GM18498 (cell line): Measurements from ENCODE around the gene PCTP.

Experiments used
- ATAC-seq: cut with Tn5 transposase; IDR thresholded peaks from one replicate; pipeline ENCODE4 v1.9.1; 2021; ENCODE audit warnings: mild to moderate bottlenecking, moderate library complexity; ENCODE audit not compliant: unreplicated experiment

PCTP gene

DNA sequence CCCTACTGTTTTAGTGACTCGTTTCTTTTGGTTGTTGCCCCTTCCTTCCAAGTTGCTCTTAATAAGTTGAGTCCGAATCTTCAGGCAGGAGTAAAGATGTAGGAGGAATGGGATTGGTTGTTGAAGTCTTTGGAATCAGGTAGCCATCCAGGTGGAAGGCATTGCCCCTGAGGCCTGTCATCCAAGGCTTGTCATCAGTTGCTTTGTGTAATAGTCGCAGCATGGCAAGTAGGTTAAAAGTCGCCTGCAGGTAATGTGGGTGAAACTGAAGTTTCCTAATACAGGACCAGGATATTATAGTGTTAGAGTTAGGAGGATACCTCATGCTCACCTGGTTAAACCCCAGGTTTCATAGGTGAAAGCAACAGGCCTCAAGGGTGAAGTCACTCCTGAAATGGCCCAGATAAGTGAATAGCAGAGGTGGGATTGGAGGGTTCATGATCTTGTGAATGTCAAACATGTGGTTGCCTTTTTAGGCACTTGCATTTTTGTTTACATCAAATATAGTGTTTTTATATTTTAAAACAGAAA lies 934 bp downstream of the PCTP start:
- no peak for ATAC-seq

DNA sequence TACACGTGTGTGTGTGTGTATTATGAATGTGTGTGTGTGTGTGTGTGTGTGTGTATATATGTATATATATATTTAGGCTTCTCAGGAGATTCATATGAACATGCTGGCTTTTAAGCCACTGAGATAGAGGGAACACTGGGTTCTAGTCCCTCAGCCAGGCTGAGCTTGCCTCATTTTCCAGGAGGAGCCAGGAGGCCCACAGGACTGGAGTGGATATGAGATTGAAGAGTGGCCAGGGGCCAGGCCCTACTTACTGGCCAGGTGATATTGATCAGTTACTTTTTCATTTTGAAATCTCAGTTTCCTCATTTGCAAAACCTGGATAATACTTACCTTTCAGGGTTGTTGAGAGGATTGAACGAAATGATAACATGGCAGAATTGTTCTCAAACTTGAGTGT lies 5.8 kb downstream of the PCTP start:
- no peak for ATAC-seq

DNA sequence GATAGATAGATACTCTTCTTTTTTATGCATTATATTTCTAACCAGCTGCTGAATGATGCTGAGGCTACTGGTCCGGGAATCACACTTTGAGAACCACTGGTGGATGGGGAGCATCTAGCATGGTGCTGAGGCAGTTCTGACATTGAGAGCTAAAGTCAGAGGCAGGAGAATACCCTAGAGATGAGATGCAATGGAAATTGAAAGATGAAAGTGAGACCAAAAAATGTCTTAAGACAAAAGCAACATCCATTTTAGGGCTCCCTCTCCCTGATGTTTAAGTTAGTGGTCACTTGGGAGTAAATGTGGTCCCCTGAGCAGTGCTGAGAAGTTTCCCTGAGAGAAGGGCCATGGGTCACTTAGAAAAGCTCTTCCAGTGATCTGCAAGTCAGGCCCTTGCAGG lies 6.8 kb downstream of the PCTP start:
- ATAC-seq: peak; percentile 73

DNA sequence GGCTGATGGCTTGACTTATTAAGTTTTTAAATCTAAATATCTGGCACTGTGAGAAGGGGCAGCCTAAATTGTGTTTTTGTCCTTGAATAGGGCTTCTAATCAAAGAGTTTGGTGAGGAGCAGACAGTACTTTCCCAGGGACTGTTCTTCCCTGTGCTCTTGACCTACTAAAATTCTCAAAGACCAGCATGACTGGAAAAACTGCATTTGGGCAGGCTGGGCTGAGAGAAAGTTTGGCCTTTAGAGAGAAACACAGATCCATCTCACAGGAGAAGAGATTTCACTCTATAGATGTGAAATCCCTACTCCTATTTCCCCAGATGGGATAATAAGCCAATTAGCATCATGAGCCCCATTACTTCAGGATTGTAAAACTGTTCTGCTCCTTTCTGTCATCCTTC lies 7.3 kb downstream of the PCTP start:
- no peak for ATAC-seq

DNA sequence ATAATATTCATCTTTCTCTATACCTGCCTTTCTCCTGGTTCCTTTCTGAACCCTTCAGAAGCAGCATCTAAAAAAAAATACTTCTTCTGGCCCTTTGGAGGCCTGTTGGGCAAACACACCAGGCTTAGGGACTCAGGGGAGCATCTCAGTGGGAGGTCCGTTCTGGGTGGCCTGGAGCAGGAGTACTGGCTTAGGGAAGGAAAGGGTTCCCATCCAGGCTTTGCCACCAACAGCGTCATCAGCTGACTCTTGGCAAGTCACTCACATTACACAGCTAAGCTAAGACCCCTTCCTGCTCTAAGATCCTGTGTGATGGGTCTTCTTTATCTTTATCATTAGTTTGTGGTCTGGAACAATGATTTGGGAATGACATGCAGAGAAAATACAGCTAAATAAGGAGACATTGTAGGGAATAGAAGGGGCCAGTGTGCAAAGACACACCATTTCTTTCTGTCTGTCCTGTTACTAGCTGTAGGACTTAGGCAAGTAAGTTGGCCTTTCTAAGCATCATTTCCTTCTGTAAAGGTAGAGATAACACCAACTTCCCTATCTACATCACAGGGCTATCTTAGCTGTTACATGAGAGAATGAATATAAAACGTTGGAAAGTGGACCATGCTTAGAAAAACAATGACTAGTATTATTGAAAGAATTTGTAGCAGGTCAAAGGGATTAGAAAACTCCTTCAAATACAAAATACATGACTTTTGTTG lies 9.9 kb downstream of the PCTP start:
- ATAC-seq: no peak

DNA sequence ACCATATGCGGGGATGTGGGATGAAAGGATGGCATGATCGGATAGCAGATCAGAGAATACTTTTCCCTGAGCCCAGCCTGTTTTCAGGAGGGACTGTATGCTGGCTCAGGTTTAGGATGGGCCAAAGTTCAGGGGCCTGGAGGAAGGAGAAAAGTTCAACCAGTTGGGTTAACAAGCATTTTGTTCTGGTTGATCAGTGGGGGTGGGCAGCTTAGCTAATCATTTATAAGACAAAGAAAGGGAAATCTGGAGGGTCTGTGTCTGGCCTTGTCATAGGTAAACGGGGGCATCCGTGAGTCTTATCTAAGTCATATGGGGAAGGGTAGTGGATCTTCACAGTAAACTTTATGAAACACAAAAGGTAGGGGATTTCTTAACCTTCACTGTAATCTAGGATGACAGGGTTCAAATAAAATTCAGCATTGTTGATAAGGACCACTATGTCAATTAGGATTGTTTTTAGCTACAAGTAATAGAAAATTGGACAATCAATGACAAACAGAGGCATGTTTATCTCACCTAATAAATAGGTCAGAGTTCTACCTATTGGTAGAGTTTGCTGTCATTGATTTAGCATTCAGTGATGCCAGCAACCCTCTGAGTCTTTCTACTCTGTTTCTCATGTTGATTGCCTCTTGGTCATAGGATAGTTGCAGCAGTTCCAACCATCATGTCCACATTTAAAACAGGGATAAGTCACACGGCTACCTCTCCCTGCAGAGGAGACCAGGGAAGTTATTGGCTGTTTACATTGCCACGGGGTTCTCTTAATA lies 11.4 kb downstream of the PCTP start:
- ATAC-seq: no peak

DNA sequence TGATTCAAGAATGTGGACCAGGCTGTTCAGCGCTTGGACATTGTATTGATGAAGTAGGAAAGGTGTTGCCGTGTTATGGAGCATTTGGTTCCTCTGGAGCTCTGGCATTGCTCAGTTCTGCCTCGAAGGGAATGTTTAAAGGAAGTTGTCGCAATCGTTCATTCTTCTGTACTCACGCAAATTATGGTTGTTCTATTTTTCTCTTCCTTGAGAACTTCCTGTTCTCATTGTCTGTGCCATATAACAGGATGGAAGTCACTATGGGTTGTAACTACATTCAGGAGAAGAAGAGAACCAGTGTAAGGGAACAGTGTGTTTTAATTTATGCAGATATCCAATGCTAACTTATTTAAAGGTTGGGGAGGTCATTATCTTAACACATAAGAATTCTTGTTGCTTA lies 13.0 kb downstream of the PCTP start:
- ATAC-seq: no peak

DNA sequence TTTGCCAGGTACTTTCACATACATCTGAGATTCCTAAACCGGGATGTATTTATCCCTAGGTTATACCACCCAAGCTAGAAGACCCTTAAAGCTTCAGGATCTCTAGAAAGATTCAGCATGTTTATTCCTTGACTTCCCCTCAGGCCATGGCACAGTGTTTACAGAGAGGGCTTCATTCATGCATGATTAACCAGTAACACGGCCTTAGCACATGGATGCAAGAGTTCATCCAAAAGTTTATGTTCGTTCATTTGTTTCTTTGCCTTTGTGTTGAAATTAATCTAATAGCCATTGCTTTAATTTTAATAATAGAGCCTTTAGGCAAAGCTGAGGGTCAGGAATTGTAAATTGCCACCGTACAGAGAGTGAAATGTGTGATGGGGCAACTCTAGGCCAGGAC lies 13.8 kb downstream of the PCTP start:
- no peak for ATAC-seq

DNA sequence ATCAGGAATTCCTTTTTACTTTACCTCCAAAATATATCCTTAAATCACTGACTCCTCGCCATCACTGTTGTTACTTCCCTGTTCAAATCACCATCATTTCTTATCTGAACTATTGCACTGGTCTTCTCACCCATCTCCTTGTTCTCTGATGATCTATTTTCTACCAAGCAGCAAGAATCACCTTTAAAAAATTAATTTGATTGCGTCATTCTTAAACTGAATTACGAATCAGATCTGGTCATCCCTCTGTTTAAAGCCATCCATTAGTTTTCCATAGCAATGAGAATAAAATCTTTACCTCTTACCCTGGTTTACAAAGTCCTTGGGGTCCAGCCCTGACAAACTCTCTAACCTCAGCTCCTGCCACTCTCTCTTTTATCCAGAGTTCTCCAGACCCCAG lies 14.6 kb downstream of the PCTP start:
- no peak for ATAC-seq

DNA sequence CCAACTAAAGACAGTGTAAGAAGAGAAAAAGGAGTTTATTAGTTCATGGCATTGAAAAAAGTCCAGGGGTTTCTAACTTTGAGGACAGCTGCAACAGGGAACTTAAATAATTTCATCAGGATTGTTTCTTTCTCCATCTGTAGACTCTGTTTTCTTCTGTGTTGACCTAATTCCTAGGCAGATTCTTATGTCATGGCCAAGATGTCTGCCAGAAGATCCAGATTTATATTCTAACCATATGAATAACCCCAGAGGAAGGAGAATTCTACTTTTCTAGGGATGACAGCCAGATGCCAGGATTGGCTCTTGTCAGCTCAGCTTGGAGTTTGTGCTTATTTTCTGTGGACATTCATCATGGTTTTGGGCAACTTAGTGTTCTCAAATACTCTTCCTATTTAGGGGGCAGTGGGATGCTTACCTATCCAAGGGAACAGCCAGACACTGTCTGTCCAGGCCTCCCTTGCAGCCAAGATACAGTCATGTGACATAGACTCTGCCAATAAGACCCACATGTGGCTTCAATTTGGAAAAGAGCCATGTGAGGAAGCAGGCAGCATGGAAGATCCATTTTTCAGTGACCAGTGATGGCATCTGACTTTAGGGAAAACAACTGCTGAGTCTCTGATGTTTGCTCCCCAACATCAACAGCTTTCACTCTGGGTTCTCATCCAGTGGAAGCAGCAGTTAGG lies 18.2 kb downstream of the PCTP start:
- no peak for ATAC-seq

DNA sequence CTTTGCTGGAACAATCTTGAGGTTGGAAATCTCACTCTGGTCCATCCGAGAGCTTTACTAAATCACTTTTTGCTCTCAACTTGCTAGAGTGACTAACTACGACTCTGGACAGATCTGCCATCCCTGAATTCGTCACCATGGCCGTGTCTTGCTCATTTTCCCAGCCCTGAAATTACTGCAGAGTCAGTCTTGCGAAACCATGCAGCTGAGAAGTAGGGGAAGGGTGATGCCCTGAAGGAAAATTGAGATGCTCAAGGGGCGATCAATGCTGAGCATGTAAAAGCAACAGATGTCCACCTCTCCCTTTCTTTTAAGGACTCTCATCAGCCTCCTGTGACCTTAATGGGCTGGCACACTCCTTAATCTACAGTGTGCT lies 18.8 kb downstream of the PCTP start:
- ATAC-seq: no peak

DNA sequence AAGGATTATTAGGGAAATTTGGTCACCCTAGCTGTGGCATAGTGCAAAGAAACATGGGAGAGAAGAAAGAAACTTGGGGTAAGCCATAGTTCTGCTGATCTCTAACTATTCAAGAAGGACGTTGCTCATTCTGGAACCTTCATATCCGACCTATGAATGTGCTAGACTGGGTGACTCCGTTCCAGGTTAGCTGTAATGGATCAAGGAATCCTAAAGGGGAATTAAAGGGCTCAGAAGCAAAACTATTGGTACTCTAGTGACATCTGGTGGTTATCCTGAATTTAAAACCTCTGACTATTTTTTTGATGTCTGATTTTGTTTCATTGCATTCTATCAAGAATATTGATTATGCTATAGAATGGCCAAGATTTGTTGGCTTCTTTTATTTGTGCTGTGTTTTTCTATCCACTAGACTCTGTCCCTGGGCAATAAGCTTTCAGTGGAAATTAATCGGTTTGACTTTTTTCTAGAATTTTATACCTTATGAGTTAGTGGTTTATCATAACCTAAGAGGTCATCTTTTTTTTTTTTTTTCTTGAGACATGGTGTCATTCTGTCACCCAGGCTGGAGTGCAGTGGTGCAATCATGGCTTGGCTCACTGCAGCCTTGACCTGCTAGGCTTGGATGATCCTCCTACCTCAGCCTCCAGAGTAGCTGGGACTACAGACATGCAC lies 19.5 kb downstream of the PCTP start:
- ATAC-seq: no peak

DNA sequence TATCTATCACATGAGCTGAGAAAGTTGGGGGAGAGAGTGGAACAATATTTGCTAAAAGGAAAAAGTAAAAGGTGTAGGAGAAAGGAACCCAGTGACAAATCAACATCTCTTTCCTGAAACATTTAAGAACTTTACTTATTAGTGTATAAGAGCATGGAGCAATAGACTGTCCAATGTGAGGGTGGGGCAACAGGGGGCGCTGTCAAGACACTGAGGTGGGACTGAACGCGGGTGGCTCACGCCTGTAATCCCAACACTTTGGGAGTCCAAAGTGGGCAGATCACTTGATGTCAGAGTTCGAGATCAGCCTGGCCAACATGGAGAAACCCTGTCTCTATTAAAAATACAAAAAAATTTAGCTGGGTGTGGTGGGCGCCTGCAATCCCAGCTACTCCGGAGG lies 21.2 kb downstream of the PCTP start:
- no peak for ATAC-seq

DNA sequence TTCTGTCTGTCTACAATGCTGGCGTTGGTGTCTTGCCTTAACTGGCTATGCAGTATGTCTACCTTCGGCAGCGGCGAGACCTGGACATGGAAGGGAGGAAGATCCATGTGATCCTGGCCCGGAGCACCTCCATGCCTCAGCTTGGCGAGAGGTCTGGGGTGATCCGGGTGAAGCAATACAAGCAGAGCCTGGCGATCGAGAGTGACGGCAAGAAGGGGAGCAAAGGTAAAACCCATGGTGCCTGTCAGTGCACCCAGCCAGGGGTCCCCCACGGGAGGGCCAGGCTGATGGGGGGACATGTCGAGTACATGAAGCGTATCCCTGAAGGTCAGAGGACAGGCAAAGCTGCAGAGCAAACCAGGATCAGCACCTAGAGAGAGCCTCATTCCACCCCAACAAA lies 22.8 kb downstream of the PCTP start:
- ATAC-seq: no peak

DNA sequence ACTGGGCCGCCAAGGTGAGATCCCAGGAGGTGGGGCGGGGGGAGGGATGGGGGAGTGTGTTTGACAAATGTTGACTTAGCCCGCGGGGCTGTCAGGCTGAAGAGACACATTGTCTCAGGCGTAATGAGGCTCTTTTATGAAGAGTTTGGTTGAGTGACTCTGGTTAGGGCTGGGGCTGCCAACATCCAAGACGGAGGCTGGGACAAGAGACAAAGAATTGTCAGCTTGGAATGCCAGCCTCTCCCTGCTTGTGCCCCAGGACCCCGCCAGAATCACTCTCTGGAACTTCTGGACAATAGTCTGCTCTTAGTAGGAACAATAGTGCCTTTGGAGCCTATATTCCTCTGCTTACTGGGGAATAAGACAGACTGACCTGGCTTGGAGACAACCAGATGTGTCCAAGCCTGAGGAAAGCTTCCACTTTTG lies 24.0 kb downstream of the PCTP start:
- no peak for ATAC-seq

DNA sequence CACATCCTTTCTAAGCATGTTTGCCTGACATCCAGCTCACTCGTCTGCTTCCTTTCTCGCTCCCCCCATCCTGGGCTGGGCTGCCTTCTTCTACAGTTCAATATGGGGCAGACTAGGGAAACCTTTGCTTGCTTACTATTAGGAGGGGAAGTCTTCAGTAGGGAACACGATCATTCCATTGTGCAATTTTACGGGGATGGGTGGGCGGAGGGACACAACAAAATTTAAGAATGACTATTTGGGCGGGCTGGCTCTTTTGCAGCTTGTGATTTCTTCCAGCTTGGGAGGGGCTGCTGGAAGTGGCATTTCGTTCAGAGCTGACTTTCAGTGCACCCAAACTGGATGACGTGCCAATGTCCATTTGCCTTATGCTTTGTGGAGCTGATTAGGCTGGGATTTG lies 25.4 kb downstream of the PCTP start:
- ATAC-seq: no peak

DNA sequence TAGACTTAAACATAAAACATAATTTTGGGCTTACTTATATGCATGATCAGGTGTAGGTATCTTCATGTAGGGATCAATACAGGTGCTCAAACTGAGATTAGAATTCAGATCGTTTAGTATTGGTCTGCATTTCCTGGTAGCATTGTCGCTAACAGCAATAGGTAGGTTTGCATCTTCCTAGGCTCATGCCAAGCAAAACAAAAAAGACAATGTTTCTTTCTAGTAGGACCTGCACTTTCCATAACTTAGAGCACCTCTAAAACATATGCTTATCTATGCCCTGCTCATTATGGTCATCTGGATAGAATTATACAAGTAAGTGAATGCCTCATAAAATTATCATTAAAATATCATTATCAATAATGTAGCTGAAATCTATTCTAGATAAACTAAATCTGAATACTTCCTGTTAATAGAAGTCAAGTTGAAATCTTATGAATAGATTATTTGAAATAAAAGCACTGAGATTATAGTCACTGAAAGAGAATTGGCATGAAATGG lies 26.7 kb downstream of the PCTP start:
- ATAC-seq: no peak

DNA sequence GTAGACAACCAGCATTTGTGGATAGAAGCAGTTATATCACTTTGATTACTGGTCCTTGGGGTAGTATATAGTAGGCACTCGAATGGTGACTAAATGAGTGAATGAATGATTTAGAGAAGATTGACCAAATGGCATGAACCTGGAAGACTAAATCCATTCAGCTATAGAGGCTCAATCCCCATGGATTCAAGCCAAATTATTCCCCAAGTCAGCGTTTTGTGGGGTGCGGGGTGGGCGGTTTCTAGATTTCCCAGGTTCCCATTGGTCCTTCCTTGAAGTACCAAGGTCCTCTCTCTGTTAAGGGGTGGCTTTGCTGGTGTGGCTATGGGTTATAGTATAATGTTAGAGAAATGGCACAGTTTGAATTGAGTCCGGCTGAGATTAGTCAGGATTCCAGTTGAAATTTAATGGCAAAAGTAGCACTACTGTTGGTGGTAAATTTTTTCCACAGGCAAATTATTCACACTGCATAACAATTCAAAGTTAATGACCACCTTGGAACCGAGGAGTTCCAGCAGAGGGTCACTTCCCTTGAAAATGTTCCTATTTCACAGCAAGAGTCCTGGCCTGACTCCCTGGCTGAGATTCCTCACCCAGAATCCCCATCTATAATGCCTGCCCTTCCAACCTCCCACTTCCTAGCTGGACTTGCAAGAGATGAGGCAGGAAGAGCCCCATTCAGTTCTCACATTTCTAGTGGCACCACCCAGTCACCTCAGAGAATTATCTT lies 27.7 kb downstream of the PCTP start:
- no peak for ATAC-seq

DNA sequence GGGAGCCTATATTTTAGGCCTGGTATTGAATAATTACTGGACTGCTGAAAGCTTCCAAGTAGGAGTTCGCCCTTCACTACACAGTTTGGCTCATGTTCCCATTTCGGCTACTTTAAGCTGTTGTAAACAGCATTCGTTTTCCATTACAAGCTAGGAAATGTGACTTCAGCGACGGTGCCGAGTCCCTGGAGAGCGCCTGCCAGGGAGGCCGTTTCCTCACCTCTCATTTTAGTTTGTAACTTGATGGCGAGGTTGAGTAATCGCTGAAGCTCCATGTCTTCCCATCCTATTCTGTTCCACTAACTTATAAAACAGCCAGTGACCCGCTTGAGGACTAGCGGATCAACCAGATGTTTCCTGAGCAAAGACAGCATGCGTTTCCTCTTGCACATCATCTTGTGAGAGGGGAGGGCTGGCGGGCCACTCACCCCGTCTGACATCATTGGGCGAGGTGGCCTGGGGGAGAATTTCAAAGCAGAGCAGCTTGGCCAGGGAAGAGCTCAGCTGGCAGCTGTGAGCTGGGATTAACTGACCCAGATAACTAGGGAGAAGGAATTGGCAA lies 32.9 kb downstream of the PCTP start:
- ATAC-seq: no peak

DNA sequence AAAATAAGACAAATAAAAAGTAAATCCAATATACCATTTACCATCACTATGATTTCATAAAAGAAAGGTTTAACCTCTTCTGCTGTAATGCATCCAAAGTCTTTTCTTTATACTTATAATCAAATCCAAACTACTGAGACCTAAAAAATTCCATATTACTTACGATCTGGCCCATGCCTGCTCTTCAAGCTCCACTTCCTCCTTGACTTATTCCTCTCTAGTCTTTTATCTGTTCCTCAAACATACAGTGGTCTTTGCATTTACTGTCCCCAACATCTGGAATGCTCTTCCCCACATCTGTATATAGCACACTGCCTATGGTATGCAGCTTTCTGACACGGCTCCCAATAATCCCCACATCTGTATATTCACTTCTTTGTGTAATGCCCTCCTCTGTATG lies 33.8 kb downstream of the PCTP start:
- ATAC-seq: no peak
